ENCODE data around the gene GRIK2.
"Not testable (repeated sequence)": the region's sequence is repeated elsewhere in the genome, so short reads cannot be mapped to it uniquely, and the experiment has no call there.

The GRIK2 gene

DNA sequence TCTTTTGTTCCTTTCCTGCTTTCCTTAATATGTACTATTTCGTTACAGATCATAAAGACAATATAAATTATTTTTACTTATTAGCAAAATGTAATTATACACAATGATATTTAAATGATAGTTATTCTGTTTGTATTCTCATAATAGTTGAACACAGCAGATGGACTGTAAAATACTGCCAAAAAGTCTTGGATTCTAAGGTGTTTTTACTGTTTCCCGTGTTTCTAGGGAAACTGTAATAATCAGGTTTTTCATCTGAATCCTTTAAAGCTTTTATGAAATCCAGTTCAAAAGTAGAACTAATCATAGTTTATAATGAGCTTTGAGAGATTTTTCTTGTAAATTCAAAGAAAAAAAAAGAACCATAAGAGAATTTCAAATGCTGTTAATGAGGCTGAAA, 148.4 kb downstream of the GRIK2 start:
- DNase-seq: no peak

DNA sequence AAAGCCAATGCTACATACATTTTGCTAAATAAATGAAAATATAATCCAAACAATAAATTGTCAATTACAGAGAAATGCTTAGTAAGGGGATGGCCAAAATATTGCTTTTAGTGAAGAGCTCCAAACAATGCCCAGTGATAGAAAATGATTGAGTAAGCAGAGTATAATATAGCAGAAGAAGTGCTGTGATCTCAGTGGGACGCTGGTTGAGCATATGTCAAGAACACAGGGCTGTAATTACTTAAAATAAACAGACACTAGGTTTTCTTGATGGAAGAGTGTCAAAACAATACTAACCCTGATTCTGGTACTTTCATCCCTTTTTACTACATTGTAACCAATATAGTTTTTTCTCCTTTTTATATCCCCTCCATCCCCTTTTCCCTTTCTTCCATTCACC, 150.3 kb downstream of the GRIK2 start:
- no peak for DNase-seq

DNA sequence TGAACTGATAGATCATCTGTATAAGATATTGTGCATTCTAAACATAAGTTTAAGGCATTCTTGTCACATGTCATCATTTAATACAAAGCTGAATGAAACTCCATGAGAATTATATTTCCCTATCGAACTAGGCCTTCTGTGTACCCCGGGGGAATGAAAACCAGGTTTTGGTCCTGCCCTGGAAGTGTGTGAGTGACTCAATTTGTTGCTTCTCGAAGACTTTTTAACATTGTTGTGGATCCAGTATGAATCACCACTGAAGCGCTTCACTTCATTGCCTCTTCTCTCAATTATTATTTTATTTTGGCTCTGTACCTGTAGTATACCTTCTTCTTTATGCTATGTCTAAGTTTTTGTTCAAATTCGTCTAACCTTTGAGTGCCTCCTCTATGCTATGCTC, 150.8 kb downstream of the GRIK2 start:
- DNase-seq: no peak

DNA sequence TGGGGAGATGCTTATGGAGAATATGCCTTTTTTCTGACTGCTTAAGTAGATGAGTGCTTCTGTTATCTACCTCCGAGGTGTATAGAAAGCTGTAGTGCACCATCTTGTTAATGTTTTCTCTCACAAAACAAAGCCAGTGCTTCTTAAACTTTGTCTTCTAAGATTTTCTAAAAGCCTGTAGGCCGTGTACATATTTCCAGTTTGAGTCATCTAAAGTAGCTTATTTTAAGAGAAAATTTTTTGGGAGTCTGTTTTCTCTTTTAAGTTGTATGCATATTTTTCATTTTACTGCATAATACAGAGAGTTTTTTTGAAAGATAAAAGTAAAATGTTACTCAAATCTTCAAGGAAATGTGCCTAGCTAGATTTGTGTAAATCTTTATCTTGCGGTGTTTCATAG, 151.7 kb downstream of the GRIK2 start:
- DNase-seq: no peak

DNA sequence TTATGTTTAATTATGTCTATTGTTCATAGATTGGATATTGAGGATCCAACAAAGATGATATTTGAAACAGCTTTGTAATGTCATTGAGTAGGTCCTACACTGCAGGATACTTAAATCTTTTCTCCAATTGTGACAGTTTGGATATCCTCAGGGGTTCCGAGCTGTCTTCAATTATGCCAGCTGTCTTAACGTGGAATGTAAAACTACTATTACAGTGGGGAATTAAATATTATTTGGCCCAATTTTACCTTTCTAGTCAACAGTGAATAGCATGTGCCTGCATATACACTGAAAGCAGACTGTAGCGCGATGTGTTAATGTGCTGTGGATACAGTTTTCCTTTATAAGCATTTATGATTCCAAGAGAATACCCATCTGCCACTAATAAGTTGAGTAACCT, 156.9 kb downstream of the GRIK2 start:
- no peak for DNase-seq

DNA sequence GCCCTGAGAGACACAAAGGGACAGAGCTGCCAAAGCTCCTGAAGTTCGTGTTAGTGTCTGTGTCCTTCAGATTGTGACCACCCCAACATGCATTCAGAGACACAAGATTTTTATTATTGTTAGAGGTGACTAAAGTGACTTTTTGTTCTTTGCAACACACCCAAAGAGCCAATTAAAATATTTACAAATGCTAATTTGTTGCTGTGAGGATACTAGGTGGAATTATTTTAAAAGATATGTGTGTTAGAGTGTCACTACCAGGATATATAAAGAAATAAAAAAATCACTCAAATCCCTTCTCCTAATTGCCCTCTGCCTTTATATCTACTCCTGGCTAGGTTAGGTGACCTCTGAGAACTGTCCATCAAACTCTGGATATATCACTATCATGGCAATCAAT, 160.7 kb downstream of the GRIK2 start:
- DNase-seq: no peak

DNA sequence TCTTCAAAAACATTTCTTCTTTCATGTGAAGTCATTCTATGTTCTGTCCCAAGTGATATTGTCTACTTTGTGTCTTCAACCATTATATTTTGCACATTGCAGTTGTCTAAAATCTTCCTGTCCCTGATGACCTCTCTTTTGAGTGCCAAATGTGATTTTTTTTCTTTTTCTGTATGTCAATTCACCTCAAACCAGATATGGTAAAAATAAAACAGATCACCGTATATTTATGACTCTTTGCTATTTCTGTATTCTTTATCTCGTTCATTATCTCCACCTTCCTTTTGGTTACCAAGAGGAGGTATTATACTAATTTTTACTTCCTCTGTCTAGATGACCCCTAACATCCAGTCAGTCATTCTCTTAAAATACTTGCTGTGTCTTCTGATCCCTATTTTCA, 165.2 kb downstream of the GRIK2 start:
- DNase-seq: no peak

DNA sequence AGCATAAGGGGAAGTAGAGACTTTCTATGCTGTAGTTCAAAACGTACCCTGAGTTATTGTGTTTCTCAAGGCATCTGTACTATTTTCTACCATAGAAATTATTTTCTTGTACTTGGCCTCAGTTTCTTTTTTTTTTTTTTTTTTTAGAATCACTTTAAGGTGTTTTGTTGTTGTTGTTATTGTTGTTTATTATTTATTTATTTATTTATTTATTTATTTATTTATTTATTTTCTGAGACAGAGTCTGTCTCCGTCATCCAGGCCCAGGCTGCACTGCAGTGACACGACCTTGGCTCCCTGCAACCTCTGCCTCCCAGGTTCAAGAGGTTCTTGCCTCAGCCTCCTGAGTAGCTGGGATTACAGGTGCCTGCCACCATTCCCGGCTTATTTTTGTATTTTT, 179.1 kb downstream of the GRIK2 start:
- DNase-seq: no peak

DNA sequence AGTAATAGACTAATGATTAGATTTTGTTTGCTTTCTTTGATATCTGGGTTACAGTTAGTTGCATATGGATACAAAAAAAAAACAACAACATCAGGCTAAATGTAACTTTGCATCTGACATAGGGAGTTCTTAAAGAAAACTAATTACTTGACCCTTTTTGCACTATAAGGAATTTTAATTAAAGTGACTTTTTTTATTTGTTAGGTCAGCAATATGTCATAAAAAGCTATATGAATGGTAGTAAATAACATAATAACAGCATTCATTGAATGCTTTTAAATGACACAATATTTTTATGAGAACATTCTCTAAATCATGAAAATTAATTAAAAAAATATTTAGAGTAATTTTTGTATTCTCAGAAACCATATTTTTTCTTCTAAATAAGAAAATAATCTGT, 183.6 kb downstream of the GRIK2 start:
- DNase-seq: no peak

DNA sequence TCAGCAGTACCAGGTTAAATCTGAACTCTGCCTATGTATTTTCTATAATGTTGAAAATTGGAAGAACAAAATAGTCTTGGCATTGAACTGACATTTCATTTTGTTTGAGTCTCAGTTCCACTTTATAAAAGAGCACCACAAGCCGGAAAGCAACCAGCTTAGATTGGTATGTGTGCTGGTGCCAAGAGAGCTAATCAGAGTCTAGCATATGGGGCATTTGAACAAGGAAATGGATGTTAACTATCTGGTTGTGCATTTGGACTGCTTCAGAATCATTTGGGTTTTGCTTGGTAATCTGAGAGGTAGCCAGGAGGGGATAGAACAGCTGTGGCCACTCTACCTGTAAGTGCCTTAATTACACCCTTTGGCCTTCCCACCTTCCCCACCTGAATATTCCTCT, 184.8 kb downstream of the GRIK2 start:
- DNase-seq: no peak

DNA sequence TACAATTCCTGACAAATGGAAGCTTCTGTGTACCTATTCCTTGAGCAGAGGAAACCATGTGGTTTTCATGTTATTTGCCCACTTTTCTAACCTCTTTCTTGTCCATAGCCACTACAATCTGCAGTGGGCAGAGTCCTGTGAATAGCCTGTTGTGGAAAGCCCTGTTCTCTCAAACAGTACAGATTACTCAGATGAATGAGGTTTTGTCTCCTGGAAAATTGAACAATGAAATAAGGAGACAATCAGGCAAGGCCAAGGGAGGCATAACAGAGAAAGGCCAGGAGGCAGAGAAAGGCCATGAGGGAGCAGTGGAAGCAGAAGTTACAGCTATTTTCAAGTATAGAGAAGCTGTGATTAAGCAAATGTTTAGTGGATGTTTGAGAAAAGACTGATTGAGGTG, 189.3 kb downstream of the GRIK2 start:
- DNase-seq: no peak

DNA sequence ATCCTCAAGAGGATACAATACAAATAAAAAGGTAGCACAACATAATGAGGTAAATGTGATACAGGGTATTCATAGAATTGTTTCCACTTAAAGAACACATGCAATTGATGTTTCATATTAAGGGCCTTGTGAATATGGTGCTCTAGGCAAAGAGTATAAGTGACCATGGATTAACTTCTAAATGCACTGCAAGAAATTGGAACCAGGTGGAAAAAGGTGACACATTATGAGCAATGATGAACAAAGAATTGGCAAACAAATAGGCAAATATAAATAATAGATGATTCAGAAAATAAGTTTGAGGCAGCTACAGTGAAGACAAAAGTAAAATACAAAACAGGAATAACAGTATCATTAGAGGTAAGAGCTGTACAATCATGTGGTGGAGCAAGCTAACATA, 192.0 kb downstream of the GRIK2 start:
- DNase-seq: no peak

DNA sequence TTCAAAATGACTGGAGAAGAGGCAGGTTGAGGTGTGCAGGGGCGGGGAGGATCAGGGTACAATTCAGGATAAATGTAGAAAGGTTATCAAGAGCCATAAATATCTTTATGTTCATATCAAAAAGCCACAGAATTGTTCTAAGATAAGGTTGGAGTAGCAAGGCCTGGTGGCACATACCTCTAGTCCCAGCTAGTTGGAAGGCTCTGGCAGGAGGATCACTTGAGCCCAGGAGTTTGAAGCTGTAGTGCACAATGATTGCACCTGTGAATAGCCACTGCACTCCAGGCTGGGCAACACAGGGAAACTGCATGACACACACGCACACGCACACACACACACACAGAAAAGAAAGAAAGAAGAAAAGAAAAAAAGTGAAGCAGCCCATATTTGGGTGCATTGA, 194.8 kb downstream of the GRIK2 start:
- no peak for DNase-seq

DNA sequence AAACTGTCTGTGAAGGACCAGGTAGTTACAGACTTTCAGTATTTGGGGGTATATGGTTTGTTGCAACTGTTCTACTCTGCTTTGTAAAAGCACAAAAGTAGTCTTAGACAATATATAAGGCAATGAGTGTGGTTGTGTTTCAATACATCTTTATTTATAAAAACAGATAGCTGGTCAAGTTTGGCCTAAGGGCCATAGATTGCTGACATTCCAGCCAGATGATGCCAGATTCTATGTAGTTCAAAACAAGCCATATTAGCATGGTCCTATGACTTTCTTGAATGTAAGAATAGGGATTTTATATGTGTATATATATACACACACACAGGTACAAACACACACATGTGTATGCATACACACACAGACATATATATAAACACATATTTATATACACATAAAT, 201.8 kb downstream of the GRIK2 start:
- DNase-seq: no peak

DNA sequence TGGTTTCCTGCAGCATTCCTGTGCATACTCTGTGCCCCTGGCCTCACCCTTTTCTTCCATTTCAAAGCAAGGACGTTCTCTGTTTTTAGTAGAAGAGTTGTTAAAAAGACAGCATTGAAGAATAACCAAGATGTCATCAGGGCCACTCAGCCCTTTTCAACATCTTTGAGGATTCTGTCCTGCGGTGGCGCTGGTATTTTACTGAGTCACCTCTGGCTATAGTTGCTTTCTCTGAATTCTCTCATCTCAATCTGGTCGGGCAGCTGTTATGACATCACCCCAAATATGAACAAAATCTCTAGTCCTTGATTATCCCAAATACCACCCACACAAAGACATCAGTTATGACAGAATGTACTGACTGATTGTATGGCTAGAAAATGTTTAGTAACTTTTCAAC, 204.2 kb downstream of the GRIK2 start:
- no peak for DNase-seq

DNA sequence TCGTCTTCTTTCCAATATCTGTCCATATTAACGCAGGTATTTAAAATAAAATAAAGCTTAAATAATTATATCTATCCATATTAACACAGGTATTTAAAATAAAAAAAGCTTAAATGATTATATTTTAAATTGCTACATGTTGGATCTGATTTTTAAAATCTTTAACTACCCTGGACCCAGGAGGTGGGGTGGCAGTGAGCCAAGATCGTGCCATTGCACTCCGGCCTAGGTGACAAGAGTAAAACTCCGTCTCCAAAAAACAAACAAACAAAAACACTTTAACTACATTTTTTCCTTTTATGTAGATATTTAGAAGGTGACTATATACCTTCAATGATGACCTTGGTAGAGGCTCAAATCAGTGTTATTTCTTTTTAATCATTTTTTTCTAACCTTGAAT, 211.9 kb downstream of the GRIK2 start:
- no peak for DNase-seq

DNA sequence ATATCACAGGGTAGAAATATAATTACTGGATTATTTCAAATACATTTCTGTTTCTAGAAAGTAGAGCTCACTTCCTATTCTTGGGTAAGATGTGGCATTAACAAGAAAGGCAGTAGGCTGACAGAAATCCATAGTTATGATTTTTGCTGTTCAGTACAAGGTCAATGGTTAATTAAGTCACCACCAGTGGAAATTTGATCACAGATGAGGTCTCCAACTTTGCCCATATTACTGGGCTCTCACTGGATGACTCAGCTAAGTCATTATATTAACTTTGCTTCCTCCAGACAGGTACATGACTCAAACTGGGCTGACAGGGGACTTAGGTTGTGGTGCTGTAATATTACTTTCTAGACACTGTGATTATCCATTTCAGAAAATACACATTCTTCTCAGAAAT, 212.4 kb downstream of the GRIK2 start:
- DNase-seq: no peak

DNA sequence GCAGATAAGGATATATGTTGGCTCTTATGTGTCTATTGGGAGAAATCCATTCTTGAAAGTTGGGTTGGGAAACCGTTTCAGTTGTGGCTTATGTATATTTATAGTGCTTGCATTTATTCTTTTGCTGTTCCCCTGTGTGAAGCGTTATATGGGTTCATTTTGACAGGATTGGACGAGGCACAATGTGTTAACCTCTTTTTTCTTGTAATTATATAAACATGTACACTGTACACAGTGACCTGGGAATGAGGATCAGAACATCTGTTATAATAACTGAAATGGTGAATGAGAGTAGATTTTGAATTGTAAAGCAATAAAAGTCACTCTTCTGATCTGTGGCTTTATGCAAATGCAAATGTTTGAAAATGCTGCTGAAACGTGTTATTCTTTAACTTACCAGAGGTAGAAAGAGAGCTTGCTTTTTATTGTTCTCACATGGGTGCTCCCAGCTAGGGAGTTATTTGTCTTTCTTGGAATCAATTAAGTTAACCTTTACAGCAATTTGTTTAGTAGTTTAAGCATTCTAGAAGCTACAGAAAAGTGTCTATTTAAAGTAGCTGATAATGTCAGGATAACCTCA, 213.7 kb downstream of the GRIK2 start:
- no peak for DNase-seq

DNA sequence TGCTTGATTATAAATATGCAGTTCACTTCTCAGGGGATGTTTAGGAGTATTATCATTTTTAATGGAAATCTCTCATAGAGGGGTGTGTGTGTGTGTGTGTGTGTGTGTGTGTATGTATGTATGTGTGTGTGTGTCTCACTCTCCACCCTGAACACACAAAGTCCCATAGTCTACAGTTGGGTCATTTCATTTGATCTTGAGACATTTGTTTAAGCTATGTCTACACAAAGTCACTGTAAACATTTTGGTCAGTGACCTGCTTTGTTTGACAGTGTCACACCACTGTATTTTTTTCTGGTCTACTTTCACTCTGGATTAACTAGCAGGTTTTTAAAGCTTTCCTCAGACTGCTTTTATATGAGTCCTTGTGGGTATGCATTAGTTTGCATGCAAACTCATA, 215.2 kb downstream of the GRIK2 start:
- DNase-seq: no peak

DNA sequence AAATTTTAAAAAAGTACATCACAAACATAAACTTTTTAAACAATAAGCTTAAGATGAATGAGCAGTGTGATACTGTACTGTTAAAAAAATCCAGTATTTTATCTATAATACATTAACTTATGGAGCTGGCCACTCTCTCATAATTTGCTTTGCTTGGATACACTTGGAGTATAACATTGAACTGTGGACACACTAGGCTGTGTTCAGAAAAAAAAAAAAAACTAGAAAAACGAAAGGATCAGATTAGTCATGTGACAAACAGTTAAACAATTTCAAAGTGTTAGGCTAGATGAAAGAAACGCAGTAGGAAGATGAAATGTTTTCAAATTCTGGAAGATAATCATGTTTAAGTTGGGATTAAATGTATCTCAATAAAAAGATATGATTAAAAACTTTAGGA, 220.0 kb downstream of the GRIK2 start:
- DNase-seq: no peak

DNA sequence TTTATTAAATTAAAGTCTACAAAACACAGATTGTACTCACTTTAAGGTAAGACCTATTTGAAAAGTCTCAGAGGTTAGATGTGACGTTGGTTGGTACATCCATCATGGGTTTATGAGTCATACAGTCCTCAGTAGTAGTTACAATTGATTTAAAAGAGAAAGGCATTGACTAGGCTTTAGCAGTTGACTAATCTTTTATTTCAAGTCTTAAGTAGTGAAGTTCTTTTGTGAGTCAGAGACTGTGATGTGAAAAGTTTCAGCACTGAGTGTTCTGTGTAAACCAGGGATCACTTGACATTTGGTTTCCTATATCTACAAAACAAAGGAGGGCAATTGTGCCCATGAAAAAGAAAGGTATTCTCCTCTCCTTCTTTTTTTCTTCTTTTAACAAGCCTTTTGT, 221.3 kb downstream of the GRIK2 start:
- no peak for DNase-seq

DNA sequence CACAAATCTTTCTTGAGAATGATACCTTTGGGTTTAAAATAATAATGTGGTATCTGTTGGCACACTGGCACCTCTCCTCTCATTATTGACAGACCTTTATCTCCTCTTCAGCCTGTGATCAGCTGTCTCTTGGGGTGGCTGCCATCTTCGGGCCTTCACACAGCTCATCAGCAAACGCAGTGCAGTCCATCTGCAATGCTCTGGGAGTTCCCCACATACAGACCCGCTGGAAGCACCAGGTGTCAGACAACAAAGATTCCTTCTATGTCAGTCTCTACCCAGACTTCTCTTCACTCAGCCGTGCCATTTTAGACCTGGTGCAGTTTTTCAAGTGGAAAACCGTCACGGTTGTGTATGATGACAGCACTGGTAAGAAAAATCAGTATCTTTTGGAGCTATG, 232.8 kb downstream of the GRIK2 start:
- DNase-seq: no peak

DNA sequence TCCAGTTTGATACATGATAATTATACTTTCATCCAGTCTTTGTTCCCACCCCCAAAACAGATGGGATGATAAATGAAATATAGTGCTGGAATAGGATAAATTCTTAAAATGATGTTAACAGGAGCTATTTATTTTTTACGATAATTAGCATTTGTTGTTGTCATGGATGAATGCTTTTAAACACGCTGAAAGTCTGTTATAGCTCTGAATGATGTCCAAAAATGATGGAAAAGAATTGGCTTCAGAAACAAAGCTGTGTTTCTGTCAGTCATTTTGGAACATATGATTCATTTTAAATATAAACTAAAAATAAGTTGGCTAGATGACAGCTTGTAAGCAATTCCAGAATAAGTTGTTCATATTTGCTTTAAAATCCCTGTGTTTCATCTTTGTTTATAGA, 237.4 kb downstream of the GRIK2 start:
- DNase-seq: no peak

DNA sequence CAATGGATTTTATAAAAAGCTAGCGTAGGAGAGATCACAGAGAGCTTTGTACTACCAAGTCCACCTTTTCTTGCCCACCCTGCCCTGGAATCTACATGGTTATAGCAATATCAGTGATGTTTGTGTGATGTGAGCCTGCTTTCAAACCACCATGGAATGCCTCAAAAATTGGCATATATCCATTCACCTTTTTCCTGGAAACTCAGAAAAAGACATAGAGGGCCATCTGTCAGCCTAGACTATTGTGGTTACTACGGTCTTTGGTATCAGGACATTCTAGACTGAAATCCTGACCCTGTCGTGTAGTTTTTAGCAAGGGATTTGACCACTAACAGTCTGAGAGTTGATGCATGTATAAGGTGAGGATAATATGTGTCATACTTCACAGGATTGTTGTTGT, 239.6 kb downstream of the GRIK2 start:
- no peak for DNase-seq

DNA sequence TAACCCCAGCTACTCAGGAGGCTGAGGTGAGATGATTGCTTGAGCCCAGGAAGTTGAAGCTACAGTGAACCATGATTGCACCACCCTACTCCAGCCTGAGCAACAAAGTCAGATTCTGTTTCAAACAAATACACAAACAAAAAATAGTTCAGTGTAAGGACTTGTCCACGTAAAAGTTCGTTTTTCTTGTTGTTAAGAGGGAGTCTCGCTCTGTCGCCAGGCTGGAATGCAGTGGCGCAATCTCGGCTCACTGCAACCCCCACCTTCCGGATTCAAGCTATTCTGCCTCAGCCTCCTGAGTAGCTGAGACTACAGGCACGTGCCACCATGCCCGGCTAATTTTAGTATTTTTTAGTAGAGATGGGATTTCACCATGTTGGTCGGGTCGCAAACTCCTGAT, 245.4 kb downstream of the GRIK2 start:
- not testable (repeated sequence) for DNase-seq

DNA sequence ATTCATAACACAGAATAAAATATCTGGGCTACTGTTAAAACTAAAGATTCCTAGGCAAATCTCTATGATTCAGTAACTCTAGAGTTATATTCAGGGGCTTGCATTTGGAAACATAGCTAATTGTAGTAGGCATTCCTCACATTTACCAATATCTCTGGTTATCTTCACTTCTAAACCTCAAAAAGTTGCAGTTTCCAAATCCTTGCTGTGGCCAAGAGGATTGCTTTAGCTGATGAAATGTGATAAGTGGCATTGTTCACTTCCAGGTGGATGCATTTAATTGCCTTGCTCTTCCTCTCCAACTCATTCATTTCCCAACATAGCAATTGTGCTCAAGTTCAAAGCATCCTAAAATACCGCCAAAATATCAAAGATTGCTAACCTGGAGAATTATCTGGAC, 246.6 kb downstream of the GRIK2 start:
- no peak for DNase-seq
